Tibial nerve (tissue), 4 donors: ENCODE measurements around the gene DYRK1B. TPM values are rescaled to one million over a fixed set of nuclear protein-coding genes. Genes with fewer than 3 reads are reported as not detected.

Experiments
- DNase-seq, 2 donors: peaks; one replicate each; pipeline ENCODE4 v3.0.0-alpha.2; 2019; ENCODE audit warnings: low spot score in 2 of 2
- H3K27ac ChIP-seq, 4 donors: fragments of 200-600 bp; sonication (generic) in 3 of 4; one replicate each; pipeline ENCODE4 v1.5.1; 2017 to 2019; ENCODE audit warnings: mild to moderate bottlenecking in 1 of 4
- H3K27me3 ChIP-seq, 2 donors: fragments of 200-600 bp; sonication (generic) in 1 of 2; one replicate each; pipeline versions ENCODE4 v1.5.1 to v1.6.0; 2017 to 2019
- H3K36me3 ChIP-seq, 3 donors: fragments of 200-600 bp; sonication (generic); one replicate each; pipeline ENCODE4 v1.5.1; 2018 to 2019
- H3K4me1 ChIP-seq, 4 donors: fragments of 200-600 bp; sonication (generic) in 3 of 4; one replicate each; pipeline ENCODE4 v1.5.1; 2017 to 2019
- H3K4me3 ChIP-seq, 4 donors: fragments of 200-600 bp; sonication (generic) in 3 of 4; one replicate each; pipeline ENCODE4 v1.5.1; 2017 to 2019; ENCODE audit warnings: mild to moderate bottlenecking in 1 of 4, moderate library complexity in 1 of 4
- H3K9me3 ChIP-seq, 4 donors: fragments of 200-600 bp; sonication (generic) in 3 of 4; one replicate each; pipeline ENCODE4 v1.5.1; 2017 to 2019
- CTCF ChIP-seq, 5 experiments: fragments of 200-600 bp in 3 of 5; fragments of 450-650 bp in 2 of 5; sonication (generic) in 3 of 5; IDR thresholded peaks; one replicate each; pipeline ENCODE4 v1.5.1; 2016 to 2019; ENCODE audit warnings: antibody characterized with exemption in 5 of 5, mild to moderate bottlenecking in 3 of 5, moderate library complexity in 2 of 5
- EP300 ChIP-seq, 2 donors: sonication (generic); formaldehyde crosslinking; IDR thresholded peaks; one replicate each; pipeline ENCODE4 v1.6.1; 2017; ENCODE audit warnings: antibody characterized with exemption in 2 of 2, mild to moderate bottlenecking in 1 of 2
- POLR2A ChIP-seq, 2 donors: fragments of 450-650 bp; IDR thresholded peaks; one replicate each; pipeline ENCODE4 v1.6.1; 2017; ENCODE audit warnings: antibody characterized with exemption in 2 of 2, mild to moderate bottlenecking in 2 of 2, moderate library complexity in 2 of 2
- WGBS, 2 donors: methylation state at CpG; one replicate each; pipeline ENCODE4 v1.1.5; 2018; 5-methylcytosine and 5-hydroxymethylcytosine counted together
- total RNA-seq, 4 donors: library from RNA; depleted of rRNA; stranded (reverse); fragments of >200 nt; gene quantifications; one replicate each; pipeline ENCODE4 v1.1.0, GENCODE V29; 2016

DYRK1B gene
- total RNA-seq, 4 donors from 2014 or later, result 12.6 to 15.9 (median 13.1) TPM

- 34 to 49% methylated on average over 5 of the region's 5 CpGs for WGBS, 2 donors
Measured at GRCh38 chr19:39805104-39805503, 28.9 kb downstream of the DYRK1B start.

GRCh38 chr19:39802958-39803357 is 31.0 kb downstream of the DYRK1B start:
- no peaks in the 10 kb centered on the region for H3K9me3 ChIP-seq
- no peaks in the 10 kb centered on the region for H3K36me3 ChIP-seq
- no peak overlapping the region for H3K4me3 ChIP-seq
- H3K4me1 ChIP-seq, result no peaks in the 10 kb centered on the region
- no peak overlapping the region for H3K27ac ChIP-seq
- DNase-seq, result no peak
- 31 to 35% methylated on average over 4 of the region's 4 CpGs for WGBS, 2 donors
- TF ChIP-seq POLR2A (IDR thresholded peaks at IDR 0.05), result no peak
- no peak for TF ChIP-seq CTCF (IDR thresholded peaks at IDR 0.05)
- no peak for TF ChIP-seq EP300 (IDR thresholded peaks at IDR 0.05)
- H3K27me3 ChIP-seq, result peaks cover 0 to 12% of the 10 kb centered on the region in 2 donors

More at GRCh38 chr19:39805104-39805503, 28.9 kb downstream of the DYRK1B start:
- H3K4me3 ChIP-seq, result no peak overlapping the region
- peaks cover 0 to 9% (median 0%) of the 10 kb centered on the region in 4 donors for H3K9me3 ChIP-seq
- H3K36me3 ChIP-seq, result no peaks in the 10 kb centered on the region
- H3K27me3 ChIP-seq, result peaks cover 0 to 12% of the 10 kb centered on the region in 2 donors
- no peaks in the 10 kb centered on the region for H3K4me1 ChIP-seq
- no peak overlapping the region for H3K27ac ChIP-seq
- TF ChIP-seq POLR2A (IDR thresholded peaks at IDR 0.05) (no peak), CTCF (IDR thresholded peaks at IDR 0.05) (no peak), EP300 (IDR thresholded peaks at IDR 0.05) (no peak)
- DNase-seq, result no peak

GRCh38 chr19:39797083-39797482 is 36.9 kb downstream of the DYRK1B start:
- WGBS, 2 donors, result 69 to 70% methylated on average over 2 of the region's 2 CpGs
- Histone ChIP-seq H3K4me3 (no peak overlapping the region), H3K36me3 (no peaks in the 10 kb centered on the region), H3K9me3 (no peaks in the 10 kb centered on the region), H3K4me1 (no peaks in the 10 kb centered on the region), H3K27me3 (no peaks in the 10 kb centered on the region), H3K27ac (no peak overlapping the region)
- no peak for TF ChIP-seq CTCF (IDR thresholded peaks at IDR 0.05)
- no peak for TF ChIP-seq EP300 (IDR thresholded peaks at IDR 0.05)
- no peak for TF ChIP-seq POLR2A (IDR thresholded peaks at IDR 0.05)
- no peak for DNase-seq

- 21 to 26% methylated on average over 2 of the region's 2 CpGs for WGBS, 2 donors
- no peak for DNase-seq
- Histone ChIP-seq H3K9me3 (no peaks in the 10 kb centered on the region), H3K27me3 (no peaks in the 10 kb centered on the region), H3K4me1 (no peaks in the 10 kb centered on the region), H3K27ac (no peak overlapping the region), H3K4me3 (no peak overlapping the region), H3K36me3 (no peaks in the 10 kb centered on the region)
- TF ChIP-seq POLR2A (IDR thresholded peaks at IDR 0.05), result no peak
- no peak for TF ChIP-seq EP300 (IDR thresholded peaks at IDR 0.05)
- TF ChIP-seq CTCF (IDR thresholded peaks at IDR 0.05), result no peak
Measured at GRCh38 chr19:39796000-39796498, 37.9 kb downstream of the DYRK1B start.

GRCh38 chr19:39795001-39795400 is 39.0 kb downstream of the DYRK1B start:
- WGBS, 2 donors, result 70% methylated on average over 5 of the region's 5 CpGs
- Histone ChIP-seq H3K9me3 (no peaks in the 10 kb centered on the region), H3K4me3 (no peak overlapping the region), H3K36me3 (no peaks in the 10 kb centered on the region), H3K27me3 (no peaks in the 10 kb centered on the region), H3K27ac (no peak overlapping the region), H3K4me1 (no peaks in the 10 kb centered on the region)
- TF ChIP-seq CTCF (IDR thresholded peaks at IDR 0.05) (no peak), POLR2A (IDR thresholded peaks at IDR 0.05) (no peak), EP300 (IDR thresholded peaks at IDR 0.05) (no peak)
- DNase-seq, result no peak
